ENCODE measurements around the gene SEC14L5.

Gene SEC14L5

DNA sequence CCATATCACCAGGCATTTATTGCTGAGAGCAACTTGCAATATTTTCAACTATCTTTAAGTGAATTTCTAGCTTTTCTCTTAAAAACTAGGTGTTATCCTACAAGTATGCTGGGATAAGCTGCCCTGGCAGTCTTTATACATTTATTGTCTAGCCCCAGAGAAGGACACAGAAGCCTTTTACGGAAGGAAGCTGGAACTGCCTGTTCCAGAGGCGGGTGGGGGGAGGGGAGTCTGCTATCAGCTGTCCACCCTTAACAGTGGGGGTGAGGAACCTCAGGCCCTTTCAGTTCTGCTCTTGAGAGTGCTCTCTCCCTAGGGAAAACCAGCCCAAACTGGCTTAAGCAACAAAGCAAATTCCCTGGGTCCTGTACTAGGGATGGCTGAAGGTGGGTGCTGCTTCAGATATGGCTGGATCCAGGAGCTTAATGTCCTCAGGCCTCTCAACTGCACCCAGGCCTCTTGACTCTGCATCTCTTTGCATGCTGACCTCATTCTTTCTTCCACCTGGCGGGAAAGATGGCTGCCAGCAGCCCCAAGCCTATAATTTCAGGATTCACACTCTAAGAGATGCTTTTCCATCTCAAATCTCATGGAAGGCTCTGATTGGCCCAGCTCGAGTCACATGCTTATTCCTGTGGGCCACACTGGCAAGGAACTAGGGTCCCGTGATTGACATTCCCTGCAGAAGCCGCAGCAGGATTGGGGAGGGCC is 59.0 kb downstream of the SEC14L5 start:
- no peak for DNase-seq

DNA sequence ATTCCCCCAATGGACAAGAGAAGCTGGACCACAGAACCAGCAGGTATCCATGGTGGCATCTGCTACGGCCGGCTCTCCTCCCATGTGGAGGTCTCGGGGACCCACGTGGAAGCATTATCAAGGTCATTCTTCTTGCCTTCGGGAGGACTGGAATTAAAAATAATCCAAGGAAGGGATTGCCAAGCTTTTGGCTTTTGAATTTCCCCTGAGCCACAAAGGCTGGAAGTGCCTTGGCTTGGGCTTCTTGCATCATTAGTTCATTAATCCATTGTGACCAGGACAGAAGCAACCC is 59.5 kb downstream of the SEC14L5 start:
- no peak for DNase-seq

DNA sequence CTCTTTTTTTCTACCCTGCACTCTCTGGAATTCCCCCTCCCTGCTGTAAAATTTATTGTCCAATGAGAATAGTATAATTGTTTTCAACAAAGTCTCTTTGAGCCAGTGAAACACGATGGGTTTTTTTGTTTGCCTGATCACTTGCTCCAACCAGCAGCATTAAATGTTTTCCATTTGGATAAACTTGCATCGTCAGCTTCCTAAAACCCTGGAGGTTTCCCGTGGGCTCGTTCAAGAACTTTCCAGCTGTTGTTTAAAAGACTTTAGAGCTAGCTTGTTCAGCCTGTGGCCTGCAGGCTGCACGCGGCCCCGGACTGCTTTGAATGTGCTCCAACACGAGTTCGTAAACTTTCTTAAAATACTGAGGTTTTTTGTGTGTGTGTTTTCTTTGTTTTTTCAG is 60.7 kb downstream of the SEC14L5 start:
- no peak for DNase-seq

DNA sequence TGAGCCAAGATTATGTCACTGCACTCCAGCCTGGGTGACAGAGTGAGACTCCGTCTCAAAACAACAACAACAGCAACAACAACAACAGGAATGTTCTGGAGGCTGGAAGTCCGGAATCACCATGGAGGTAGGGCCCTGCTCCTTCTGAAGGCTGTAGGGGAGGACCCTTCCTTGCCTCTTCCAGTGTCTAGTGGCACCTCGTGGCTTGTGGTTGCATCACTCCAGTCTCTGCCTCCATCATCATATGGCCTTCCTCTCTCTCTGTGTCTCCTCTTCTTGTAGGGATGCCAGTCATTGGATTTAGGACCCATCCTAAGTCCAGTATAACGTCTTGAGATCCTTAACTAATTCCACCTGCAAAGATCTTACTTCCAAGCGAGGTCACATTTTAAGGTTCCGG is 61.6 kb downstream of the SEC14L5 start:
- DNase-seq: no peak

DNA sequence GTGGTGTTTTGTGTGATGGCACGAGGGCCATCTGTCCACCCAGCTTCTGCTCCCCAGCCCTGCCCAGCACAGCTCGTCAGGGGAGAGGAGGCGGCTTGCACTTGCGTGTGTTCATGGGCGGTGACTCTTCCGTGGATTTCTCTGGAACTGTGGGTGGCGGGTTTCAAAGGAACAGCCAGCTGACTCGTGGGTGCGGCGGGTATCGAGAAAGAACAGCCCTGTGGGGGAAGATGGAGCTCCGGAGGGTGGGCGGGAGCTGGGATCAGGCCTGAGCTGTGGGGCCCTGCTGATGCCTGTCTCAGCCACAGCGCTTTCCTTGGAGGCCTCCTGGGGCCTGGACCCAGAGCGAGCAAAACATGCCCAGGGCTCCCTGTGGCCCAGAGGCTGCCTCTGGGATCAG is 62.4 kb downstream of the SEC14L5 start:
- no peak for DNase-seq

DNA sequence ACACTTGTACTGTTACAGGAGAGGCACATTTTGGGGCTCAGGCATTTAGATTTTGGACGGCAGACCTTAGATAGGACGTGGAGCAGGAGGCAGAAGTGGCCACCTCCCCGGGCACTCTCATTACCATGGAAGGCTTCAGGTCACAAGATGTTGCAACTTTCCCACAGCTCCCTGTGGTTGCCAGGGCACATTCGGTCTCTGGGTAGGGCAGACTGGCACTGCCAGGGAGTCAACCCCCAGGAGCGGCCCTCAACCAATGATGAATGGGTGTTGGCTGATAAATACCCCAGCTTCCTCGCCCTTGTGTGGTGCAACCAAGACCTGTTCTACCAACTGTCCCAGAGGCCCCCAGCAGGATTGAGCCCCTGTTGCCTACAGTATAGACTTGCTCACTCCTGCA is 64.4 kb downstream of the SEC14L5 start:
- DNase-seq: no peak

DNA sequence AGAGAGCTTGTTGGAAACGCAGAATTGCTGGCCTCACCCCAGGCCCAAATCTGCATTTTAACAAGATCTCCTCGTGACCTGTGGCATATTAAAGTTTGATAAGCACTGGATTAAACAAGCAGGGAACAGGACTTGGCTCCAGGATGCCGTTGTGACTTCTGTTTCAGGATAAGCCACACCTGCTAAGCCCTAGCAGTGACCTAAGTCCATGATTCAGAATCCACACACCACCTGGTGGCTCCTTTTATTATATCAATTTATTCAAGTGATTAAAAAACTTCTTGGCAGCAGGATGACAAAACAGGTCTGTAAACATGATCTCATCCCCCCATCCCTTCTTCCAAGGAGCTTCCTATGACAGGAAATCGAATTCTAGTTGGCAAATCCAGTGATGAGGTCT is 66.5 kb downstream of the SEC14L5 start:
- no peak for DNase-seq

DNA sequence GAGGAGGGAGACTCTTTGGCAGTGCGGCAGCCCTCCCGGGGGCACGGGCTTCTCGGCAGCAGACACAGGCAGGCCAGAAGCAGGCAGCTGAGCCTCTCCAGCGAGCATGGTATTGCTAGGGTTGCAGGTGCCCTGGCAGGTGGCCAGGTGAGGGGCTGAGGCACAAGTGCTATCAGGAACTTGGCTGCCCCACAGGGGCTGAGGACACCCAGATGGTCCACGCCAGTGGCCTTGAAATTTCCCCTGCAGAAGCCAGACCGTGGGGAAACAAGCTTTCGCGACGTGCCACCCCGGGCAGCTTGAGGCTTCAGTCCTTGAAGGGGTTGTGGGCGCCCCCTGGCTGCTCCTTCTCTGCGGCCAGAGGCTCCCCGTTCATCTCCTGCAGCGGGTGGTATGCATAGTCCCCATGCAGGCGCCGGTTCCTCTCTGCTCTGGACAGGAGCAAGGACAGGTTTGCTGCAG is 67.1 kb downstream of the SEC14L5 start:
- DNase-seq: no peak

DNA sequence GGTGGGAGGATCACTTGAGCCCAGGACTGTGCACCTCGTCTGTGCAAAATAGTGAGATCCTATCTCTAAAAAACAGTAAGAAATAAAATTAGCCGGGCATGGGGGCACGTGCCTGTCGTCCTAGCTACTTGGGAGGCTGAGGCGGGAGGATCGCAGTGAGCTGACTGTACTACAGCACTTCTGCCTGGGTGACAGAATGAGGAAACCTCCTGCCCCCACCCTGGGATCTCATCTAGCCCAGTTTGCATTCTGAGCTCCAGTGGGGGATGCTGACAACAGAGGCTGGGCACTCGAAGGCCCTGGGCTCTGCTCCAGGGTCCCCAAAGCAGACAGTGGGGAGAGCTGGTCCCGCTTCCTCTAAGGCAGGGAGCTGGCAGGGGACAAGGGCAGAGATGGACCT is 68.5 kb downstream of the SEC14L5 start:
- no peak for DNase-seq

DNA sequence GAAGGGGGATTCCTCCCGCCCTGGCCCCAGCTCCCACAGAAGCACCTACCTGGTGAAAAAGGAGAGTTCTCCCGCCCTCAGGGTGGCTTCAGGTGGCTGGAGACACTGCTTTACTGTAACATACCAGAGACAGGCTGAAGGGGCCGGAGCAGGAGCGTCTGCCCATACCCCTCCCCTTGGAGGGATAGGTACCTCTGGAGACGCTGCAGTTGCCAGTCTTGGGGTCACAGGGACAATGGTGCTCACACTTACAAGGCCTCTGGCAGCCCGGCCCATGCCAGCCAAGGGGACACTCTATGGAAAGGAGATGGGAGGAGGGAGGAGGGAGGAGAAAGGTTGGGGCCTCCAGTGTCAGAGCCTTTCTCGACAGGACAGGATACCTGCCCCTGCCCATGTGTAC is 69.0 kb downstream of the SEC14L5 start:
- no peak for DNase-seq

DNA sequence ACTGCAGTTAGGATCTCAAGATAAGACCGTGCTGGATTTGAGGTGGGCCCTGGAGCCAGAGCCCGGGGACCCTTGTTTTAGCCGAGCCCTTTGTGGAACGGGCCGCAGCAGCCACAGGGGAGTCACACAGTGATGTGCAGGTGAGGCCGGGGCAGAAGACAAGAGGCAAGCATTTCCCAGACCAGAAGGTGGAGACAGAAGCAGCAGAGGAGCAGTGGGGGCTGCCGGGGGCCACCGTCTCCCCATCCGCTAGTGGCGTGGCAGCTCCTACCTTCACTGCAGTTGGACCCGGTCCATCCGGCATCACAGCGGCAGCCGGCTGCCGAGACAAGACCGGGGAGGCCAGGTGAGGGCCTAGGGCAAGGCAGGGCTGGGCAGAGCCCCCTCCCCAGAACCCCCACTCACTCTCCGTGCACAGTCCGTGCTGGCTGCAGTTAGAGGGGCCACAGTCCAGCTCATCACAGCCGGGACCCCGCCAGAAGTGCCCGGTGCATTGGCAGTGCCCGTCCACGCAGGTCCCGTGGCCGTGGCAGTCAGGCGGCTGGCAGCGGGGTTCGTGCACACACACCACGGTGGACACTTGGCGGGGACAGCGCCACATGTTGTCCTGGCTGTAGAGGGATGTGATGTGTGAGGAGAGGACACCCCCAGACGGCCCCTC is 69.6 kb downstream of the SEC14L5 start:
- DNase-seq: no peak

DNA sequence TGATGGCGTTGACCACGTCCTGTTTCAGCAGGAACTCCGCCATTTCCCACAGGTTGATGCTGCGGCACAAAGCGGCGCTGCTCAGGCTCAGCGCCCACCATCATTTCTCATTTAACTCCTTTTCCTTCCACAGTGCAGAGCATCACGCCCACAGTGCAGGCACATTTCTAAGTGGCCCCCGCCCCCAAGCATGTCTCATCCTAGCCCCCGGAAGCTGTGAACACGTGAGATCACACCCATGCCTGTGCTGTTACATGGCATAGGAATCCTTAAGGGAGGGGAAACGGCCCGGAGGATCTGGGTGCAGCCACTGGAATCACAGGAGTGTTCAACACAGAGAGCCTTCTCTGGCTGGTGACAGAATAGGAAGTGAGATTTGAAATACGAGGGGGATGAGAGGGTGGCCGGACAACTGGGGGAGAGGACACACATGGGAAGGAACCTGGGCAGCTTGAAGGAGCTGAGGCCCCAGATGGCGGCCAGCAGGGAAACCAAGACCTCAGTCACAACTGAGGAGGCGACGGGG is 70.9 kb downstream of the SEC14L5 start:
- no peak for DNase-seq

DNA sequence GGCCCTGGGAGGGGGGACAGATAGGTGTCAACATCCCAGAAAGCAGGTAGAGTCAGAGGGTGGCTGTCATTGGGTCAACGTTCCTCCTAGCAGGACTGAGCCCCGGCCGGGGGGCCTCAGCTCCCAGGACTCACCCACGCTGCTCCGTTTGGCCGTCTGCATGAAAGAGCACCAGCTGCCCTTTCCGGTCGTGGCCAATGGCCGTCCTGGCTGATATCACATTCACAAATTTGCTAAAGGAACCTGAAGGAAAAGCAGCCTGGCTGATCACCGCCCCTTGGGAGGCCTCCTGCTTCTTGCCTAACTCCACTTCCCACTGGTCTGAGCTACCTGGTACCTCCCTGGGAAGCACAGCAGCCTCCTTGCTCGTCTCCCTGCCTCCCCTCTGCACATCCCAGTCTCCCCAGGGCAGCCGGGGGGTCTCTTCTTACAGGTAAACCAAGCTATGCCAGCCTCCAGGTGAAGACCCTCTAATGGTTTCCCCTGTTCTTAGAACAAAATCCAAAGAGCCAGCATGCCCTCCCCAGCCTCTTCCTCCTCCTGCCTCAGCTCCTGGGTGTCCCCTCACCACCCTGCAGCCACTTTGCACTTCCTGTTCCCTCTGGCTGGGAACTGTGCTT is 72.2 kb downstream of the SEC14L5 start:
- no peak for DNase-seq

DNA sequence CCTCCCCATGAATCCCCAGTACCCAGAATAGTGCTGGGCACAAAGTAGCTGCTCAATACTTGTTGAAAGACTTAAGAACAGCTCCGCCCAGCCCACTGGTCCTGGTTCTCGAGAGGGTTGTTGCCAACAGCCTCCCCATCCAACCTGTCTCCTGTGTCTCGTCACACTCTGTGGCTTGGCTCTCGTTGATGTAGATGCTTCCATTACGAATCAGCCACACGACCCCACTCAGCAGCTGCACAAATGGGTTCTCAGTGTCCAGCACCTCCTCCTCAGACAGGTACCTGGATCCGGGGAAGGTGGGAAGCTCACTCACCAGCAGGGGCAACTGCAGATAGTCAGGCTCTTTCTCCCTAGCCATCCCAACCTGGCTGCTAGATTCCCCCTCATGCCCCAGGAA is 73.5 kb downstream of the SEC14L5 start:
- DNase-seq: no peak

DNA sequence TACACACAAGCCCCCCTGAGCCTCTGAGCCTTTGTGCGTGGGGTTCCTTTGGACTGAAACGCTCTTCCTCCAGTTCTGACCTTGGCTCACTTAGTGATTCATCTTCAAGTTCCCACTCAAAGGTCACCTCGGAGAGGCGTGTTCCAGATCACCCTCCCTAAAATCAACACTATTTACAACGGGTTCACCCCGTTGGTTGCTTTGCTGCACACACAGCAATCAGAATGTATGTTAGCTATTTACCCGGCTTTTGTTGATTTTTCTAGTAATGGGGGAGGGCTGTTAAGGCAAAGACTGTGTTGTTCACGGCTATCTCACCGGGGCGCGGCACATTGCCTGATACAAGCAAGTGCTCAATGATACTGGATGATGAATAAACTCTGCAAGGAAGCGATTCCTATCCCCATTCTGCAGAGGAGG is 74.6 kb downstream of the SEC14L5 start:
- no peak for DNase-seq

DNA sequence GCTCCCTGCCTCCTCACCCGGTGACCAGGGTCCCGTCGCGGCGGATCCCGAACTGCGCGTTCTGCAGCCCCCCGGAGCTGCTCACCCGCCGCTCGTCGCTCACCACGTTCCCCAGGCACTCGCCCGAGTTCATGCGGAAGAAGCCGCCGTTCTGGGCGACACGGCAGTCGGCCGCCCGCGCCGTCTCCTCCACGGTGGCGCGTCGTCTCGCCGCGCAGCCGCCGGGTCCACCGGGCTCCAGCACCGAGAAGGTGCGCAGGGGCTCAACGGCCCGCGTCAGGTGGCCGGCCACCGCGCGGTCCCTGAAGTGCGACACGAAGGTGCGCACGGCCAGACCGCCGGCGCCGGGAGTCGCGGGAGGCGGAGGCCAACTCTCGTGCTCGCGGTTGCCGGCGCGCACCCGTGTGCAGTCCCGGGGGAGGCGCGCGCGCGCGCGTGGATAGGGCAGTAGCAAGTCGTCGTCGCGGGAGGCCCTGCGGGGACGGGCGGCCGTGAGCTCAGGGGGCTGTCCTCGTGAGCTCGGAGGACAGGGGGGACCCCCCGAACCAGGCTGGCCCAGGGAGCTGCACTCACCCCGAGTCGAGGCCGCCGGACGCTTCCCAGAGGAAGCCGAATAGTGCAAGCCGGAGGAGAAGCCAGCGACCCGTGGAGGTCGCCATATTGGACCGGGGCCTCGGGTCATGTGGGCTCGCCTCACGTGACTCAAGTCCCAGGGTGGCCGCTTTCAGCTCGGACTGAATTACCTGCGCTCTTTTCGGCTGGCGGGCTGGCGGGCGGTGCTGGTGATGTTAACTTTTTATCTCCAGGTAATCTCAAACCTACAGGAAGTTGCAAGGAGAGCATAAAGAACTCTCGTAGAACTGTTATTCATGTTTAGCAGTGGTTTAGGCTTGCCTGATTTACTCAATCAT is 75.4 kb downstream of the SEC14L5 start, which contains the start of gene NAGPA:
NAGPA (minus strand) TSS at position 680 of the 911 bp plus-strand sequence; CDS start at position 659, 21 bp downstream.
- DNase-seq: peak; percentile 54

DNA sequence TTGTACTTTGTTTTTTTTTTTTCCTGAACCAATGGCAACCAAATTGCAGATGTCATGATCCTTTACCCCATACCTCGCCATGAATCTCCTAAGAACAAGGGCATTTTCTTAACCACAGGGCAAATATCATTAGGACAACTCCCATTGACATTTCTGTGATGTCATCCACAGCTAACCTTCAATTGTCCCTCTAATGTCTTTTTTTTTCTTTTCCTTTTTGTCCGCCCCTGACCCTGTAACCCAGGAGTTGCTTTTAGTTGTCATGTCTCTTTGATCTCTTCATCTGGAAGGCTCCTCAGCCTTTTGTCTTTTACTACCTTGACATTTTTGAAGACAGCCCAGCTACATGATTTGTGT is 76.0 kb downstream of the SEC14L5 start:
- DNase-seq: no peak

DNA sequence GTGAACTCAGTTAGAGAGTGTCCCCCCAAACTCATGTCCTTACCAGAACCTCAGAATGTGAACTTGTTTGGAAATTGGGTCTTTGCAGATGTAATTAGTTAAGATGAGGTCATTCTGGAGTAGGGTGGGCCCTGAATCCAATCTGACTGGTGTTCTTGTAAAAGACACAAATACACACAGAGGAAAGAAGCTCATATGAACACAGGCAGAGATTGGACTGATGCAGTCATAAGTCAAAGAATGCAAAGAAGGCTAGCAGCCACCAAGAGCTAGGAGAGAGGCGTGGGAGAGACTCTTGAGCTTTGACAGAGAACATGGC is 77.7 kb downstream of the SEC14L5 start:
- no peak for DNase-seq

DNA sequence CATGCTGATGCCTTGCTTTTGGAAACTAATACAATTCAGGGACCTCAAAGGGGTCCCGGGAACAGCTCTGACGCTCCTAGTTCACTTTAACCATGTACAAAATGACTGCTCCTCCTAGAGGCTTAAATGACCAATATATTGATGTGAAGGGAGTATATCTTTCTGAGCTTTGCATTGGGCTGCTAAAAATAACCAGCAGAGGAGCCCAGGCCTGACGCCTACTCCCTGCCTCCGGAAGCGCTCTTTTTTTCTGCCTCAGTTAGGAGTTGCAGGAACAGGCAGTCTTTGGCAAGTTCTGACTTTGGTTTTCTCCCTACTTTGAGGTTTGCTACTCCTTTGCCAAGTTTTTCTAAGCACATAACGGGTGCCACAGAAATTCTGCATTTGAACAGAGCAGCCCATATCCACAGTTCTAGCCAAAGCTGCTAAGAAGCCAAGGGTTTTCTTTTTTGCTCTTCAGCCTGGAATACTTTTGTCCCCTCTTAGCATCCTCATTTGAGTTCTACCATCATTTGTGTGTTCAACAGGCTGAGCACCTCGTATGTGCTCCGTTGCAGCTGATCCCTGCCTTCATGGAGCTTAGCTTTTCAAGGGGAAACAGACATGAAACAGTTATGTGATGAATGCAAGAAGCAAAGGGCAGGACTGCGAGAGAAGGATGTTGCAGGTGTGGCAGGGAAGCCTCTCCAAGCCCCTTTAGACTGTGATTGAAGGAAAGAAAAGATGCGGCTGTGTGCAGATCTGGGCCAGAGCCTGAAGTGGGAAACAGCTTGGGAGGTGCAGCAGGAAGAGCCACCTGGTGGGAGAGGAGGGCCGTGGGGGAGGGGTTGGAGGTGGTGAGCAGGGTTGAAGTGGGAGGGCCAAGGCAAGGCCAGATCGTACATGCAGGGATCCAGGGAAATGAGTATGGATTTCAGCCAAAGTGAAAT is 78.4 kb downstream of the SEC14L5 start:
- no peak for DNase-seq

DNA sequence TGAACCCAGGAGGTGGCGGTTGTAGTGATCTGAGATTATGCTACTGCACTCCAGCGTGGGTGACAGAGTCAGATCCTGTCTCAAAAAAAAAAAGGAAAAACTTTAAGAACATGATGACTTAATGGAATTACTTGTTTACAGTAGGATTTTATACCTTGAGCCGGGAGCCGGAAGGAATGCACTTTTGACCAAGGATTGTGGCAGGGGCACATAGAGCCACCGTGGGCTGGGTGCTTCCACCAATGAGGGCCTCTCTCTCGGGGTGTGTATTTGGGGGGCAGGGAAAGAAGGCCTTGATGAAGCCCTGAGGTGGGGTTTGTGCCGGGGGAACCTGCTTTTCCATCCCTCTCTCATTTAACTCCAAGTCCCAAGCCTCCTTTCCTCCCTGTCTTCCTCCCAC is 82.3 kb downstream of the SEC14L5 start:
- DNase-seq: no peak

DNA sequence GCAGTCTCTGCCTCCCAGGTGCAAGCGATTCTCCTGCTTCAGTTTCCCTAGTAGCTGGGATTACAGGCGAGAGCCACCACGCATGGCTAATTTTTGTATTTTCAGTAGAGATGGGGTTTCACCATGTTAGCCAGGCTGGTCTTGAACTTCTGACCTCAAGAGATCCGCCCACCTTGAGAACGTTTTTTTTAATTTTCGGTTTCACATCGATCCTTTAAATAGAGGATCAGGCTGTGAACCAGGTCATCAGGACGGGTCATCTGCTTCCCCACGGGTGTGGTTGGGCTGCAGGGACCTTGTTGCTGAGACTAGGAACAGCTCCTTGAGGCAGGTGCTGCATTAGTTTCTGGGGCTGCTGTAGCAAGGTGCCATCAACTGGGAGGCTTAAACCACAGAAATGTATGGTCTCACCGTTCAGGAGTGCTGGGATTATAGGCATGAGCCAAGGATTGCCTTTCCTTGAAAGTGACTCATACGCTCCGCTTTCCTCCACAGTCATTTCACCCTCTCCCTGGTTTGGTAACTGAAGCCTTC is 83.5 kb downstream of the SEC14L5 start:
- no peak for DNase-seq
